Retinal pigment epithelial cell (primary cell): Measurements from ENCODE around the gene MGAT3.
A peak's percentile ranks its signal among the peaks of the same experiment; 100 is the strongest.

Experiments used
- DNase-seq: peaks from one replicate; pipeline ENCODE4 v3.0.0-alpha.2; 2010; ENCODE audit warnings: low read depth
- H3K4me3 ChIP-seq: 2 replicates; pipeline ENCODE4 v1.5.1; 2011; ENCODE audit warnings: mild to moderate bottlenecking, low read length, control low read depth, moderate library complexity
- TF ChIP-seq, protein P1 (sequence below): conservative IDR thresholded peaks from 2 replicates; pipeline ENCODE4 v1.5.1; 2011; ENCODE audit warnings: low read depth, low read length, control low read depth, inconsistent platforms

The MGAT3 gene

DNA sequence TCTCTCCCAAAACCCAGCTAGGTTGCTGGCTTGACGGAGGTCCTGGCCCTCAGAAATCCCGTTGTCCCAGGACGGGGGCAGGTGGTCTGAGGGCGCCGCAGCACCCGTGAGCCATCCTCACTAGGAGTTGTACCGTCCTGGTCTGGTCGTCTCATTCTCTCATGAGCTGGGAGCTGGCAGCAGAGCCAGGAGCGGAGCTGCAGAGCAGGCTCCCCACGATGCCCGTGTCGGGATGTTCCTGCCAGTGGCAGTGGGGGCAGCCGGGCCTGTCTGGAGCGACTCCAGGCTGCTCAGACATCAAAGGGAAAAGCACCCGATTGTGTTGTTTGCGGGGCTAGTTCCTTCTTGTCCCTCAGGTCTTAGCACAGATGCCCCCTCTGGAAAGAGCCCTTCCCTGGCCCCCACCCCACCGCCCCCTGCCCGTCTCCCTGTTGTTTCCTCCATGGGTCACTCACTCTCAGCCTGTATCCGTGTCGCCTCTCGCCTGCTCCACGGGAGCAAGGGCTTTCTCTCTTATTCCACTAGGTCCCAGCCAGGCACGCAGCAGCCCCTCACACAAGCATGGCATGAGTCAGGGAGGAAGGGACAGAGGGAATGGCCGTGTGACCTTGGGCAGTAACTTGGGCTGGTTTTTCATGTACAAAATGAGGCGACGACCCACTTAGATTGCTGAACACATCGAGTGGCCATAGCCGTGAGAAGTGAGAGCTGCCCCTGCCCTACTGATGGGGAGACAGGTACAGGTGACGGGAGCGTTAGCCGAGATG is 23.2 kb upstream of the MGAT3 start:
- H3K4me3 ChIP-seq, result no peak overlapping the region
- TF ChIP-seq, protein P1, sequence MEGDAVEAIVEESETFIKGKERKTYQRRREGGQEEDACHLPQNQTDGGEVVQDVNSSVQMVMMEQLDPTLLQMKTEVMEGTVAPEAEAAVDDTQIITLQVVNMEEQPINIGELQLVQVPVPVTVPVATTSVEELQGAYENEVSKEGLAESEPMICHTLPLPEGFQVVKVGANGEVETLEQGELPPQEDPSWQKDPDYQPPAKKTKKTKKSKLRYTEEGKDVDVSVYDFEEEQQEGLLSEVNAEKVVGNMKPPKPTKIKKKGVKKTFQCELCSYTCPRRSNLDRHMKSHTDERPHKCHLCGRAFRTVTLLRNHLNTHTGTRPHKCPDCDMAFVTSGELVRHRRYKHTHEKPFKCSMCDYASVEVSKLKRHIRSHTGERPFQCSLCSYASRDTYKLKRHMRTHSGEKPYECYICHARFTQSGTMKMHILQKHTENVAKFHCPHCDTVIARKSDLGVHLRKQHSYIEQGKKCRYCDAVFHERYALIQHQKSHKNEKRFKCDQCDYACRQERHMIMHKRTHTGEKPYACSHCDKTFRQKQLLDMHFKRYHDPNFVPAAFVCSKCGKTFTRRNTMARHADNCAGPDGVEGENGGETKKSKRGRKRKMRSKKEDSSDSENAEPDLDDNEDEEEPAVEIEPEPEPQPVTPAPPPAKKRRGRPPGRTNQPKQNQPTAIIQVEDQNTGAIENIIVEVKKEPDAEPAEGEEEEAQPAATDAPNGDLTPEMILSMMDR, result no peak

GRCh38 chr22:39434243-39434653 is 22.6 kb upstream of the MGAT3 start:
- no peak overlapping the region for H3K4me3 ChIP-seq
- DNase-seq, result no peak
- TF ChIP-seq, protein P1, result no peak

More for the DNA sequence above, 23.2 kb upstream of the MGAT3 start:
- DNase-seq, result no peak

- TF ChIP-seq, protein P1, result no peak
- H3K4me3 ChIP-seq, result no peak overlapping the region
- DNase-seq, result no peak
Measured at GRCh38 chr22:39434721-39435120, 22.1 kb upstream of the MGAT3 start.

GRCh38 chr22:39435616-39436015 is 21.2 kb upstream of the MGAT3 start:
- H3K4me3 ChIP-seq, result no peak overlapping the region
- TF ChIP-seq, protein P1, result no peak
- no peak for DNase-seq

DNA sequence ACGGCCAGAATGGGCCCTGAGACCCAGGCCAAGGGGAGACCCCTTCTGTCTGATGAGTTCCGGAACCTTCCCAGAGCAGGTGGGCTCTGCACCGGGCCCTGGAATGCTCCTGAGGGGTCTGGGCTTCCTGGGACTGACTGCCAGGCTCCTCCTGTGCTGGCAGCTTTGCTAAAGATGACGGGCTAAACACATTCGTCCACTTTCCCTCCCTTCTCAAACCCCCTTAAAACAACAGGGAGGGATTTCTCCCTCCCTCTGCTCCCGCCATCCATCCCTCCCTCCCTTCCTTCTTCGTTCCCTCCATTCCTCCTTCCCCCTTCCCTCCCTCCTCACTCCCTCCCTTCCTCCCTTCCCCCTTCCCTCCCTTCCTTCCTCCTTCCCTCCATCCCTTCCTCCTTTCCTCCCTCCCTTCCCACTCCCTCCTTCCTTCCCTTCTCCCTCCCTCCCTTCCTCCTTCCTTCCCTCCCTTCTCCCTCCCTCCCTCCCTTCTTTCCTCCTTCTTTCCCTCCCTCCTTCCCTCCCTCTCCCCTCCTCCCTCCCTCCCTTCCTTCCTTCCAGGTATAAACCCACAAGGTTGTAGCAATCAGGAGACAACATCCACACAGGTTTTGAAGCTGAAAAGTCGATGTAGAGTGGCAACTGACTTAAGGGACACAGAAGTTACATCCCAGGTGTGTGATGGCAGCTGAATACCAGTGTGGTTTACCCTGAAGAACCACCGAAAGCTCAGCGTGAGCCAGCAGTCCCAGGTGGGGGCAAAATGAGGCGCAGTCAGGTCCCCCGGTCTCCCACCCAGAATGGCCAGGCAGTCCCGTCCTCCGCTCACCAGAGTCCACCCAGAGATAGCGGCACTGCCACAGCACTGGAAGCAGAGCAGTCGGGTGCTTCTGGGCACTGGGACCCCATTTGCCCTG is 18.8 kb upstream of the MGAT3 start:
- H3K4me3 ChIP-seq, result peak overlapping the region; percentile 25
- DNase-seq, result no peak
- TF ChIP-seq, protein P1, result no peak

DNA sequence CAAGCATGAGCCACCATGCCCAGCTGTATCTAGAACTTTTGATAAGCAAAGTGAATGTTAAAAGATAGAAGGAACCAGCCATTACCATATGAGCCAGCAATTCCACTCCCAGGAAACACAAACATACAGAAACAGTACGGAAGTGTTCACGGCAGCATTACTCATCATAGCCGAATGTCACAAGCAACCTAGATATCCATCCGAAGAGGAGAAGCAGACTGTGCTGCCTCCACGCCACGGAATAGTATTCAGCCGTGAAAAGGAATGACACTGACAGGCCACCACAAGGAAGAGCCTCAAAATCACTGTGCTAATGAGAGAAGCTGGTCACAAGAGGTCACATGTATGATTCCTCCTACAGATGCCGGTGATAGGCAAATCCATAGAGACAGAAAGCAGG is 17.6 kb upstream of the MGAT3 start:
- H3K4me3 ChIP-seq, result no peak overlapping the region
- TF ChIP-seq, protein P1, result no peak
- DNase-seq, result no peak

DNA sequence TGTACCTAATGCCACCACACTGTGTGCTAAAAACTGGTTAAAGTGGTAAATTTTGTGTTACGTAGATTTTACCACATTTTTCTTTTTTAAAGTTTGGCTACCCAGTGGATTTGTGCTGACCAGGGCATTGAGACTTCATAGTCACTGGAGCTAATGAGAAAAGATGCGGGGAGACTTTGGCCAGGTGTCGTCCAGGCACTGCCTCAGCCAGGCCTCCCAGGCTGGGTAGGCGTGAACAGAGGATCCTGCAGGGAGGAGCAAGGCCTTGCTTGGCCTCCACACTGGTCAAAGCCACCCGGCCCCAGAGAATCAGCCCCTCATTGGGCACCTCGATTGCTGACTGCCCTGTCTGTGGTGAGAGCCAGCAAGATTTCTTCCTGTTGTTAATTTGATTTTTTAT is 13.4 kb upstream of the MGAT3 start:
- no peak overlapping the region for H3K4me3 ChIP-seq
- DNase-seq, result no peak
- TF ChIP-seq, protein P1, result no peak
